Islet precursor cell (in vitro differentiated cells): ENCODE results near the gene SARS1.
A peak's percentile ranks its signal among the peaks of the same experiment; 100 is the strongest.

Source experiments
- DNase-seq: peaks from one replicate; pipeline ENCODE4 v3.0.0-alpha.2; 2018

Gene SARS1

GRCh38 chr1:109251277-109252166 is 37.8 kb downstream of the SARS1 start:
- no peak for DNase-seq

GRCh38 chr1:109252167-109252892 is 38.6 kb downstream of the SARS1 start:
- no peak for DNase-seq

GRCh38 chr1:109252893-109253802 is 39.4 kb downstream of the SARS1 start:
- DNase-seq, result no peak

GRCh38 chr1:109253803-109254620 is 40.3 kb downstream of the SARS1 start:
- peak; percentile 85 for DNase-seq

- no peak for DNase-seq
These were observed 40.9 kb downstream of the SARS1 start for GRCh38 chr1:109254621-109255096.

- no peak for DNase-seq
These were observed 41.5 kb downstream of the SARS1 start for GRCh38 chr1:109255097-109255651.

GRCh38 chr1:109255678-109256077 is 42.0 kb downstream of the SARS1 start:
- no peak for DNase-seq

GRCh38 chr1:109256085-109256484 is 42.4 kb downstream of the SARS1 start:
- DNase-seq, result no peak

GRCh38 chr1:109256971-109257681 is 43.4 kb downstream of the SARS1 start:
- DNase-seq, result no peak

GRCh38 chr1:109257682-109258421 is 44.1 kb downstream of the SARS1 start:
- DNase-seq, result no peak

- DNase-seq, result no peak
These were observed 45.1 kb downstream of the SARS1 start for GRCh38 chr1:109258481-109259466.

- no peak for DNase-seq
These were observed 46.2 kb downstream of the SARS1 start for GRCh38 chr1:109259674-109260557.

- no peak for DNase-seq
These were observed 47.3 kb downstream of the SARS1 start for GRCh38 chr1:109261006-109261405.

- DNase-seq, result no peak
These were observed 47.9 kb downstream of the SARS1 start for GRCh38 chr1:109261578-109261977.

- DNase-seq, result no peak
These were observed 48.7 kb downstream of the SARS1 start for GRCh38 chr1:109262231-109263055.

- no peak for DNase-seq
These were observed 49.5 kb downstream of the SARS1 start for GRCh38 chr1:109263234-109263596.
